Measurements from ENCODE around the gene KLHL7. TPM values are rescaled to one million over a fixed set of nuclear protein-coding genes. Genes with fewer than 3 reads are reported as not detected.
A peak's percentile ranks its signal among the peaks of the same experiment; 100 is the strongest.
"Not testable (repeated sequence)": the region's sequence is repeated elsewhere in the genome, so short reads cannot be mapped to it uniquely, and the experiment has no call there.

The KLHL7 gene
- total and polyA plus RNA-seq, 8 donors, result 8.4 to 55.9 (median 17.6) TPM

DNA sequence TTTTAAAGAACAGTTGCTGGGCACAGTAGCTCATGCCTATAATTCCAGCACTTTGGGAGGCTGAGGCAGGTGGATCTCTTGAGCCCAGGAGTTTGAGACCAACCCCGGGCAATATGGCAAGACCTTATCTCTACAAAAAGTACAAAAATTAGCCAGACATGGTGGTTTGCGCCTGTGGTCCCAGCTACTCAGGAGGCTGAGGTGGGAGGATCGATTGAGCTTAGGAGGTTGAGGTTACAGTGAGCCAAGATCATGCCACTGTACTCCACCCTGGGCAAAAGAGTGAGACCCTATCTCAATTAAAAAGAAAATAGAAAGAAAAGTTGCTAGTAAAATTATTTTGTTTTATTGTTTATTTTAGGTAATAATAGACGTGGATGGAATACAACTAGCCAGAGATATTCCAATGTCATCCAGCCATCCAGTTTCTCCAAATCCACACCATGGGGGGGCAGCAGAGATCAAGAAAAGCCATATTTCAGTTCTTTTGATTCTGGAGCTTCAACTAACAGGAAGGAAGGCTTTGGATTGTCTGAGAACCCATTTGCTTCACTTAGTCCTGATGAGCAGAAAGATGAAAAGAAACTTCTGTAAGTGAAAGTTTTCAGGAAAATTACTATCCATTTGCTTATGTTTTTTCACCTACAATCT is 79.2 kb downstream of the KLHL7 start:
- WGBS, 5 donors, result 78 to 80% (median 79%) methylated on average over 4 of the region's 4 CpGs
- intact Hi-C loops (cut with DNase I; ENCODE audit: low total_unique reads), result no loop called here

DNA sequence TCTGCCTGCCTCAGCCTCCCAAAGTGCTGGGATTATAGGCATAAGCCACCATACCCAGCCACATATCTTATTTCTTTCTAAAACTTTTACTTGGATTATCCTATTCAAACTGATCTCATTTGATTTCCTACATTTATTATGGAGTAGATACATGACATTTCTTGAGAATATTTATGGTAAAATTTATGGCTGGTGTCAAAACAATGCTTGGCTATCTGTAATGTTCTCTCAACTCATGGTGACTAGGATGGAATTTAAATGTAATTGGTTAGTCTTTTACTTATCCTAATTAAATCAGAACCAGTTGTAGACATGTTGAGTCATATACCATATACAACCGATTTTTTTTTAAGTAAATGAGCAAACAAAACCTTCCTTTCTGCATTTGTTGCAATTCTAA is 80.4 kb downstream of the KLHL7 start:
- WGBS, 5 donors, result 41 to 63% (median 55%) methylated on average over 1 of the region's 1 CpG
- Histone ChIP-seq H3K36me3 (peaks cover 10 to 59% (median 51%) of the 10 kb centered on the region in 4 donors), H3K4me3 (no peak overlapping the region)

More for the DNA sequence above, 79.2 kb downstream of the KLHL7 start:
- DNase-seq, result peak in 1 of 2 donors; percentile 72
- Histone ChIP-seq H3K27me3 (no peaks in the 10 kb centered on the region), H3K27ac (no peak overlapping the region), H3K4me3 (no peak overlapping the region), H3K36me3 (peaks cover 10 to 48% (median 45%) of the 10 kb centered on the region in 4 donors), H3K4me1 (peaks cover 8 to 49% (median 31%) of the 10 kb centered on the region in 4 donors), H3K9me3 (no peaks in the 10 kb centered on the region)
- TF ChIP-seq, protein P1, sequence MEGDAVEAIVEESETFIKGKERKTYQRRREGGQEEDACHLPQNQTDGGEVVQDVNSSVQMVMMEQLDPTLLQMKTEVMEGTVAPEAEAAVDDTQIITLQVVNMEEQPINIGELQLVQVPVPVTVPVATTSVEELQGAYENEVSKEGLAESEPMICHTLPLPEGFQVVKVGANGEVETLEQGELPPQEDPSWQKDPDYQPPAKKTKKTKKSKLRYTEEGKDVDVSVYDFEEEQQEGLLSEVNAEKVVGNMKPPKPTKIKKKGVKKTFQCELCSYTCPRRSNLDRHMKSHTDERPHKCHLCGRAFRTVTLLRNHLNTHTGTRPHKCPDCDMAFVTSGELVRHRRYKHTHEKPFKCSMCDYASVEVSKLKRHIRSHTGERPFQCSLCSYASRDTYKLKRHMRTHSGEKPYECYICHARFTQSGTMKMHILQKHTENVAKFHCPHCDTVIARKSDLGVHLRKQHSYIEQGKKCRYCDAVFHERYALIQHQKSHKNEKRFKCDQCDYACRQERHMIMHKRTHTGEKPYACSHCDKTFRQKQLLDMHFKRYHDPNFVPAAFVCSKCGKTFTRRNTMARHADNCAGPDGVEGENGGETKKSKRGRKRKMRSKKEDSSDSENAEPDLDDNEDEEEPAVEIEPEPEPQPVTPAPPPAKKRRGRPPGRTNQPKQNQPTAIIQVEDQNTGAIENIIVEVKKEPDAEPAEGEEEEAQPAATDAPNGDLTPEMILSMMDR (IDR thresholded peaks at IDR 0.05), result peak in 2 of 7 experiments; percentile 8 to 18
- no peak for TF ChIP-seq EP300 (IDR thresholded peaks at IDR 0.05)

DNA sequence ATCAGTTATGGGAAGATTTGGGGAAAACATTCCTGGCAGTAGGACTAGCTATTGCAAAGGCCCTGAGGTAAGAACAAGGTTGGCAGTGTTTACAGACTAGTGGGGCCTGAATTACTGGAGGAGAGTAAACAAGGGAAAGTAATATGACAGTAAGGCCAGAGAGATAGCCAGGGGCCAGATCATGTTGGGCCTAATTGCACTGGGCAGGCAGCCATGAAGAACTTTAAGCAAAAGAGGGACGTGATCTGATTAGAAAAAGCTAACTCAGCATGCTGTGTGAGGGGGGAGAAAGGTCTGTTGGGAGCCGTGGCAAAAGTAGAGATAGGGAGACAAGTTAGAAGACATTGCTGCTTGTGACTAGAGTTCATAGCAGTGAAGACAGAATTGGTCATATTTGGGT is 85.4 kb downstream of the KLHL7 start:
- Histone ChIP-seq H3K36me3 (peaks cover 17 to 88% (median 81%) of the 10 kb centered on the region in 4 donors), H3K4me3 (no peak overlapping the region), H3K4me1 (peaks cover 0 to 9% (median 1%) of the 10 kb centered on the region in 4 donors), H3K9me3 (no peaks in the 10 kb centered on the region), H3K27ac (no peak overlapping the region), H3K27me3 (no peaks in the 10 kb centered on the region)
- intact Hi-C loops (cut with DNase I; ENCODE audit: low total_unique reads), result no loop called here
- TF ChIP-seq, protein P1 (IDR thresholded peaks at IDR 0.05), result no peak
- no peak for TF ChIP-seq POLR2AphosphoS5 (IDR thresholded peaks at IDR 0.05)
- TF ChIP-seq EP300 (IDR thresholded peaks at IDR 0.05), result no peak
- no peak for TF ChIP-seq POLR2A (IDR thresholded peaks at IDR 0.05)
- no peak for DNase-seq
- WGBS, 5 donors, result 49 to 70% (median 61%) methylated on average over 2 of the region's 2 CpGs

More for the DNA sequence above, 80.4 kb downstream of the KLHL7 start:
- no peak for TF ChIP-seq EP300 (IDR thresholded peaks at IDR 0.05)
- TF ChIP-seq POLR2A (IDR thresholded peaks at IDR 0.05), result no peak
- TF ChIP-seq, protein P1 (IDR thresholded peaks at IDR 0.05), result no peak
- TF ChIP-seq POLR2AphosphoS5 (IDR thresholded peaks at IDR 0.05), result no peak
- Histone ChIP-seq H3K4me1 (peaks cover 8 to 49% (median 29%) of the 10 kb centered on the region in 4 donors), H3K27me3 (no peaks in the 10 kb centered on the region), H3K27ac (no peak overlapping the region), H3K9me3 (no peaks in the 10 kb centered on the region)
- no peak for DNase-seq
- intact Hi-C loops (cut with DNase I; ENCODE audit: low total_unique reads), result no loop called here

DNA sequence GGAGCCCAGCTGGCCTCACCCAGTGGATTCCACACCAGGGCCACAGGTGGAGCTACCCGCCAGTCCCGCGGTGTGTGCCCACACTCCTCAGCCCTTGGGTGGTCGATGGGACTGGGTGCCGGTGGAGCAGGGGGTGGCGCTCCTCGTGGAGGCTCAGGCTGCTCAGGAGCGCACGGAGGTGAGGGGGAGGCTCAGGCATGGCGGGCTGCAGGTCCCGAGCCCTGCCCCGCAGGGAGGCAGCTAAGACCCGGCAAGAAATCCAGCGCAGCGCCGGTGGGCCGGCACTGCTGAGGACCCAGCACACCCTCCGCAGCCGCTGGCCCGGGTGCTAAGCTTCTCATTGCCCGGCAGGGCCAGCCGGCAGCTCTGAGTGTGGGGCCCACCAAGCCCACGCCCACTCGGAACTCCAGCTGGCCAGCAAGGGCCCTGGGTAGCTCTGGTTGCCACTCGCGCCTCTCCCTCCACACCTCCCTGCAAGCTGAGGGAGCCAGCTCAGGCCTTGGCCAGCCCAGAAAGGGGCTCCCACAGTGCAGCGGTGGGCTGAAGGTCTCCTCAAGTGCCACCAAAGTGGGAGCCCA is 88.2 kb downstream of the KLHL7 start:
- H3K36me3 ChIP-seq, result peaks cover 11 to 85% (median 78%) of the 10 kb centered on the region in 4 donors

DNA sequence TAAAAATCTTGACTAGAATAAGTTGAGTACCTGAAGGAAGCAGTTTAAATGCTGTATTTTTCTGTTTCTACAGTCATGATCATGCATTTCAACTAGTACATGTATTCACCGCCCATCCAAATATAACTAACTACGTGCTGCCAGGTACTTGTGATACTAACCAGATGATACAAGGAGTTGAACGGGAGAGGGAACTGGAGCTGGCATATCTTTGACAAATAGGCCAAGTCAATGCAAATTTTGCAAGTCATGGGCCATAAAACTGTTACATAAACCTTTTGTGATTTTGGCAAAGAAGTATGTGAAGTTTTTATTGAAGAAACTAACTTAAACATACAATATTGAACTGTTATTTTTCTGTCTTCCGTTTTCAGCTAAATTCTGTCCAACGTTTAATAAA is 90.7 kb downstream of the KLHL7 start:
- Histone ChIP-seq H3K9me3 (no peaks in the 10 kb centered on the region), H3K4me3 (no peak overlapping the region), H3K27ac (no peak overlapping the region), H3K27me3 (no peaks in the 10 kb centered on the region), H3K36me3 (peaks cover 13 to 86% (median 84%) of the 10 kb centered on the region in 4 donors), H3K4me1 (no peaks in the 10 kb centered on the region)
- no peak for DNase-seq
- 60 to 86% (median 77%) methylated on average over 5 of the region's 5 CpGs for WGBS, 5 donors
- TF ChIP-seq POLR2AphosphoS5 (IDR thresholded peaks at IDR 0.05), result peak in 1 of 3 donors; percentile 36
- no peak for TF ChIP-seq POLR2A (IDR thresholded peaks at IDR 0.05)
- intact Hi-C loops (cut with DNase I; ENCODE audit: low total_unique reads), result no loop called here

More for the DNA sequence above, 88.2 kb downstream of the KLHL7 start:
- WGBS, 5 donors, result 97 to 100% (median 98%) methylated on average over 8 to 27 of the region's 27 CpGs
- H3K27me3 ChIP-seq; H3K27ac ChIP-seq; H3K4me1 ChIP-seq; H3K9me3 ChIP-seq; H3K4me3 ChIP-seq; DNase-seq; intact Hi-C loops (cut with DNase I; ENCODE audit: low total_unique reads): not testable (repeated sequence)

DNA sequence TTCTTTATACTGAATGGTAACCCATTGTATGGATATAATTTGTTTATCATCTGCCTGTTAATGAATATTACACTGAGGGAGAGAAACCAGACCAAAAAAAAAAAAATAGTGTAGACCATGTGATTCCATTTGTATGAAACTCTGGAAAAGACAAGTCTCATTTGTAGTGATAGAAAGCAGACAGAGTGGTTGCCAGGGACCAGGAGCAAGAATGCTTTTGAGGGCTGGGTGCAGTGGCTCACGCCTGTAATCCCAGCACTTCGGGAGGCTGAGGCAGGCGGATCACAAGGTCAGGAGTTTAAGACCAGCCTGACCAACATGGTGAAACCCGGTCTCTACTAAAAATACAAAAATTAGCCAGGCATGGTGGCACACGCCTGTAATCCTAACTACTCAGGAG is 92.2 kb downstream of the KLHL7 start:
- H3K27ac ChIP-seq; H3K4me1 ChIP-seq; intact Hi-C loops (cut with DNase I; ENCODE audit: low total_unique reads); H3K27me3 ChIP-seq; DNase-seq; H3K4me3 ChIP-seq; H3K9me3 ChIP-seq: not testable (repeated sequence)
- WGBS, 5 donors, result 83 to 97% (median 96%) methylated on average over 5 of the region's 5 CpGs
- H3K36me3 ChIP-seq, result peaks cover 10 to 84% (median 82%) of the 10 kb centered on the region in 4 donors
